Loucy (cell line): ENCODE data around the gene ORMDL3.
"Not testable (repeated sequence)": the region's sequence is repeated elsewhere in the genome, so short reads cannot be mapped to it uniquely, and the experiment has no call there.

Source experiments
- H2AFZ ChIP-seq: fragments of 200-600 bp; sonication (generic); 2 replicates; pipeline ENCODE4 v1.6.0; 2016; ENCODE audit warnings: antibody characterized with exemption, mild to moderate bottlenecking, low read length, moderate library complexity
- H3F3A ChIP-seq: fragments of 200-600 bp; 2 replicates; pipeline ENCODE4 v1.6.0; 2016; ENCODE audit warnings: antibody characterized with exemption, low read depth, mild to moderate bottlenecking
- H3K27me3 ChIP-seq: fragments of 200-600 bp; sonication (generic); 2 replicates; pipeline ENCODE4 v1.6.1; 2014; ENCODE audit warnings: low read length, mild to moderate bottlenecking; ENCODE audit not compliant: insufficient read depth, poor library complexity, severe bottlenecking
- H3K36me3 ChIP-seq: fragments of 200-600 bp; sonication (generic); 2 replicates; pipeline ENCODE4 v1.6.1; 2016; ENCODE audit warnings: low read length; ENCODE audit not compliant: insufficient read depth
- H3K4me1 ChIP-seq: fragments of 200-600 bp; sonication (generic); 2 replicates; pipeline ENCODE4 v1.5.1; 2014; ENCODE audit warnings: low read length, mild to moderate bottlenecking; ENCODE audit not compliant: insufficient read depth, poor library complexity, severe bottlenecking
- H3K4me2 ChIP-seq: fragments of 200-600 bp; sonication (generic); 2 replicates; pipeline ENCODE4 v1.6.0; 2014; ENCODE audit warnings: antibody characterized with exemption, low read length, low read depth, mild to moderate bottlenecking; ENCODE audit not compliant: poor library complexity, severe bottlenecking
- H3K4me3 ChIP-seq: fragments of 200-600 bp; sonication (generic); 2 replicates; pipeline ENCODE4 v1.5.1; 2014; ENCODE audit warnings: low read length, mild to moderate bottlenecking, mixed read lengths; ENCODE audit not compliant: poor library complexity, severe bottlenecking
- H3K79me2 ChIP-seq: fragments of 200-600 bp; sonication (generic); 2 replicates; pipeline ENCODE4 v1.6.1; 2014; ENCODE audit warnings: low read length; ENCODE audit not compliant: insufficient read depth
- H3K9ac ChIP-seq: fragments of 200-600 bp; sonication (generic); 2 replicates; pipeline ENCODE4 v1.6.0; 2014; ENCODE audit warnings: mild to moderate bottlenecking, low read depth, low read length, moderate library complexity; ENCODE audit not compliant: poor library complexity, severe bottlenecking
- H3K9me2 ChIP-seq: fragments of 200-600 bp; sonication (generic); replicated peaks from 2 replicates; pipeline ENCODE4 v1.6.1; 2016; ENCODE audit warnings: low read depth, low read length, mixed read lengths
- H3K9me3 ChIP-seq: fragments of 200-600 bp; sonication (generic); 2 replicates; pipeline ENCODE4 v1.6.1; 2014; ENCODE audit warnings: mild to moderate bottlenecking, antibody characterized with exemption, low read length, low read depth; ENCODE audit not compliant: insufficient read depth
- H4K20me1 ChIP-seq: fragments of 200-600 bp; sonication (generic); 2 replicates; pipeline ENCODE4 v1.6.0; 2014; ENCODE audit warnings: antibody characterized with exemption, low read length, mild to moderate bottlenecking; ENCODE audit not compliant: insufficient read depth, poor library complexity, severe bottlenecking
- CTCF ChIP-seq: fragments of 200-600 bp; sonication (generic); conservative IDR thresholded peaks from 2 replicates; pipeline ENCODE4 v1.5.1; 2014; ENCODE audit warnings: mild to moderate bottlenecking, antibody characterized with exemption, low read length
- EZH2phosphoT487 ChIP-seq: fragments of 200-600 bp; IDR thresholded peaks from 2 replicates; pipeline ENCODE4 v1.6.1; 2018; ENCODE audit warnings: antibody characterized with exemption, mild to moderate bottlenecking, moderate library complexity, borderline replicate concordance

The ORMDL3 gene

GRCh38 chr17:39887078-39887477 is 40.3 kb downstream of the ORMDL3 start:
- no peaks in the 10 kb centered on the region for H3K79me2 ChIP-seq
- no peaks in the 10 kb centered on the region for H3K36me3 ChIP-seq
- TF ChIP-seq EZH2phosphoT487 (no peak), CTCF (no peak)
- H3K27me3 ChIP-seq: peaks cover 15% of the 10 kb centered on the region
- H3F3A ChIP-seq: no peaks in the 10 kb centered on the region
- H3K9ac ChIP-seq: no peak overlapping the region
- no peak overlapping the region for H3K4me2 ChIP-seq
- no peaks in the 10 kb centered on the region for H3K9me2 ChIP-seq
- no peaks in the 10 kb centered on the region for H3K4me1 ChIP-seq
- no peaks in the 10 kb centered on the region for H3K9me3 ChIP-seq
- H2AFZ ChIP-seq: no peak overlapping the region
- H3K4me3 ChIP-seq: no peak overlapping the region
- no peaks in the 10 kb centered on the region for H4K20me1 ChIP-seq

DNA sequence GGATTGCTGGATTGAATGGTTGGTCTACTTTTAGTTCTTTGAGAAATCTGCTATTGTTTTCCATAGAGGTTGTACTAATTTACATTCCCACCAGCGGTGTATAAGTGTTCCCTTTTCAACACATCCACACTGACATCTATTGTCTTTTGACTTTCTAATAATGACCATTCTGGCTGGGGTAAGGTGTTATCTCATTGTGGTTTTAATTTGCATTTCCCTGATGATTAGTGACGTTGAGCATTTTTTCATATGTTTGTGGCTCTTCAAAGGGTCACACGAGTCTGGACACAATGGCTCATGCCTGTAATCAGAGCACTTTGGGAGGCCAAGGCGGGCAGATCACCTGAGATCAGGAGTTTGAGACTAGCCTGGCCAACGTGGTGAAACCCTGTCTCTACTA is 41.3 kb downstream of the ORMDL3 start:
- H3K4me2 ChIP-seq, H3K4me1 ChIP-seq, H4K20me1 ChIP-seq, H3K9me3 ChIP-seq, H3K9ac ChIP-seq, H3K9me2 ChIP-seq, H3K36me3 ChIP-seq, H3K4me3 ChIP-seq, H2AFZ ChIP-seq, H3F3A ChIP-seq, H3K79me2 ChIP-seq: not testable (repeated sequence)
- peaks cover 12% of the 10 kb centered on the region for H3K27me3 ChIP-seq

- no peak overlapping the region for H3K4me2 ChIP-seq
- H2AFZ ChIP-seq: no peak overlapping the region
- no peaks in the 10 kb centered on the region for H4K20me1 ChIP-seq
Measured at GRCh38 chr17:39872751-39873150, 54.6 kb downstream of the ORMDL3 start.

More at GRCh38 chr17:39872751-39873150, 54.6 kb downstream of the ORMDL3 start:
- Histone ChIP-seq H3K27me3 (no peaks in the 10 kb centered on the region), H3K4me3 (no peak overlapping the region), H3K4me1 (no peaks in the 10 kb centered on the region), H3K9ac (no peak overlapping the region), H3F3A (no peaks in the 10 kb centered on the region), H3K79me2 (no peaks in the 10 kb centered on the region), H3K9me2 (no peaks in the 10 kb centered on the region), H3K36me3 (no peaks in the 10 kb centered on the region), H3K9me3 (no peaks in the 10 kb centered on the region)
- TF ChIP-seq CTCF (peak; percentile 56), EZH2phosphoT487 (no peak)
